H1 (cell line): ENCODE measurements around the gene TNFAIP8L3. TPM values are rescaled to one million over a fixed set of nuclear protein-coding genes. Genes with fewer than 3 reads are reported as not detected.

ENCODE experiments used
- CTCF ChIA-PET: fragments of 300-600 bp; sonication (Branson Sonifier 250); formaldehyde crosslinking; loops from one replicate; lab custom pipeline; 2021; ENCODE audit not compliant: partially characterized antibody; lab: Charles Lee
- POLR2A ChIA-PET: fragments of 300-600 bp; sonication (Branson Sonifier 250); formaldehyde crosslinking; loops from one replicate; lab custom pipeline; 2021; ENCODE audit warnings: inconsistent platforms; ENCODE audit not compliant: partially characterized antibody; lab: Charles Lee
- DNase-seq, 2 experiments: peaks; one replicate each; pipeline versions ENCODE4 v3.0.0 to v3.0.0-alpha.2; 2010 to 2022; ENCODE audit warnings: low spot score in 2 of 2, low read depth in 1 of 2, mixed read lengths in 1 of 2
- FAIRE-seq: peaks from 2 replicates; lab custom pipeline; 2011; peaks lifted over from hg19 to GRCh38; lab: Jason Lieb, UNC
- H2AFZ ChIP-seq: 2 replicates; pipeline ENCODE4 v1.8.1; 2012; ENCODE audit warnings: low read length, inconsistent platforms
- H2AK5ac ChIP-seq: 2 replicates; pipeline ENCODE4 v1.6.1; 2013; ENCODE audit warnings: low read depth, low read length
- H2BK120ac ChIP-seq: replicated peaks from 2 replicates; pipeline ENCODE3; 2013; ENCODE audit warnings: low read depth, low read length, inconsistent platforms
- H2BK12ac ChIP-seq: 2 replicates; pipeline ENCODE4 v1.6.1; 2013; ENCODE audit warnings: low read depth, low read length
- H2BK15ac ChIP-seq: 2 replicates; pipeline ENCODE4 v1.6.1; 2013; ENCODE audit warnings: low read length
- H2BK20ac ChIP-seq: 2 replicates; pipeline ENCODE4 v1.6.1; 2013; ENCODE audit warnings: low read length
- H2BK5ac ChIP-seq: 2 replicates; pipeline ENCODE4 v1.6.1; 2013; ENCODE audit warnings: low read depth, low read length
- H3K14ac ChIP-seq: 2 replicates; pipeline ENCODE4 v1.6.1; 2013; ENCODE audit warnings: inconsistent platforms; ENCODE audit not compliant: insufficient read length
- H3K18ac ChIP-seq: 2 replicates; pipeline ENCODE4 v1.6.1; 2013; ENCODE audit warnings: low read length; ENCODE audit errors: extremely low read depth
- H3K23ac ChIP-seq: 2 replicates; pipeline ENCODE4 v1.6.1; 2013; ENCODE audit warnings: inconsistent platforms; ENCODE audit not compliant: insufficient read length
- H3K23me2 ChIP-seq: 2 replicates; pipeline ENCODE4 v1.6.1; 2013; ENCODE audit warnings: low read depth, low read length
- H3K27ac ChIP-seq: 2 replicates; pipeline ENCODE4 v1.6.1; 2011; ENCODE audit warnings: low read depth, low read length, inconsistent platforms
- H3K27me3 ChIP-seq, 4 experiments: replicated peaks in 1 of 4; 1 replicate in 1 of 4; 2 replicates in 3 of 4; pipeline versions ENCODE4 v1.6.1 to v1.8.1; 2011 to 2013; ENCODE audit warnings: low read length in 3 of 4, mild to moderate bottlenecking in 3 of 4, inconsistent platforms in 2 of 4, mixed read lengths in 2 of 4, moderate library complexity in 1 of 4; ENCODE audit not compliant: control insufficient read depth in 3 of 4, insufficient read depth in 3 of 4; ENCODE audit errors: extremely low read depth in 1 of 4
- H3K36me3 ChIP-seq, 4 experiments: 2 replicates each; pipeline versions ENCODE4 v1.6.1 to v1.8.1; 2011 to 2013; ENCODE audit warnings: mild to moderate bottlenecking in 4 of 4, low read length in 3 of 4, moderate library complexity in 2 of 4, control low read depth in 1 of 4, inconsistent platforms in 1 of 4; ENCODE audit not compliant: insufficient read depth in 4 of 4, control insufficient read depth in 2 of 4
- H3K4ac ChIP-seq: replicated peaks from 2 replicates; pipeline ENCODE3; 2013; ENCODE audit warnings: low read length, low read depth, mixed read lengths, inconsistent platforms; ENCODE audit not compliant: insufficient read length
- H3K4me1 ChIP-seq, 4 experiments: replicated peaks in 1 of 4; 1 replicate in 1 of 4; 2 replicates in 3 of 4; pipeline versions ENCODE4 v1.6.1 to v1.8.1; 2011 to 2013; ENCODE audit warnings: low read length in 3 of 4, inconsistent platforms in 2 of 4, mixed read lengths in 1 of 4; ENCODE audit not compliant: insufficient read depth in 4 of 4, control insufficient read depth in 3 of 4
- H3K4me2 ChIP-seq, 2 experiments: 2 replicates each; pipeline versions ENCODE4 v1.6.1 to v1.8.1; 2011 to 2013; ENCODE audit warnings: low read depth in 2 of 2, low read length in 2 of 2, control low read depth in 1 of 2, inconsistent platforms in 1 of 2, mild to moderate bottlenecking in 1 of 2; ENCODE audit not compliant: insufficient read depth in 1 of 2
- H3K4me3 ChIP-seq, 4 experiments: fragments of 200-600, 300-600 bp in 1 of 4; sonication (generic), shearing (Covaris generic), sonication (Bioruptor Twin) in 1 of 4; 2 replicates each; pipeline versions ENCODE4 v1.5.1 to v1.8.1; 2011 to 2016; ENCODE audit warnings: low read length in 4 of 4, low read depth in 3 of 4, control low read depth in 2 of 4, inconsistent platforms in 2 of 4, mild to moderate bottlenecking in 2 of 4, mixed read lengths in 1 of 4, moderate library complexity in 1 of 4; ENCODE audit not compliant: insufficient read depth in 2 of 4; ENCODE audit errors: extremely low read depth in 1 of 4
- H3K56ac ChIP-seq: replicated peaks from 2 replicates; pipeline ENCODE3; 2013; ENCODE audit warnings: low read depth, mild to moderate bottlenecking, mixed read lengths, low read length, inconsistent platforms; ENCODE audit not compliant: insufficient read length
- H3K79me1 ChIP-seq: 2 replicates; pipeline ENCODE4 v1.6.1; 2013; ENCODE audit warnings: low read depth, low read length, control low read depth
- H3K79me2 ChIP-seq, 2 experiments: 2 replicates each; pipeline versions ENCODE4 v1.6.1 to v1.8.1; 2012 to 2013; ENCODE audit warnings: low read length in 2 of 2, mild to moderate bottlenecking in 2 of 2, inconsistent platforms in 1 of 2; ENCODE audit not compliant: insufficient read depth in 2 of 2, control insufficient read depth in 1 of 2
- H3K9ac ChIP-seq, 4 experiments: replicated peaks in 1 of 4; 1 replicate in 1 of 4; 2 replicates in 3 of 4; pipeline versions ENCODE4 v1.6.1 to v1.8.1; 2011 to 2013; ENCODE audit warnings: low read depth in 3 of 4, low read length in 3 of 4, control low read depth in 2 of 4, mild to moderate bottlenecking in 2 of 4, moderate library complexity in 2 of 4, inconsistent platforms in 1 of 4; ENCODE audit errors: extremely low read depth in 1 of 4
- H3K9me3 ChIP-seq, 2 experiments: 2 replicates each; pipeline versions ENCODE4 v1.6.1 to v1.8.1; 2012 to 2013; ENCODE audit warnings: mild to moderate bottlenecking in 2 of 2, moderate library complexity in 2 of 2, control low read depth in 1 of 2, inconsistent platforms in 1 of 2, low read depth in 1 of 2, low read length in 1 of 2, mixed read lengths in 1 of 2; ENCODE audit not compliant: insufficient read depth in 2 of 2
- H4K20me1 ChIP-seq, 2 experiments: replicated peaks in 1 of 2; 2 replicates each; pipeline versions ENCODE3 to v1.8.1; 2011 to 2013; ENCODE audit warnings: inconsistent platforms in 2 of 2, low read length in 2 of 2, mild to moderate bottlenecking in 1 of 2; ENCODE audit not compliant: insufficient read depth in 2 of 2, control insufficient read depth in 1 of 2
- H4K5ac ChIP-seq: 2 replicates; pipeline ENCODE4 v1.6.1; 2013; ENCODE audit warnings: low read length, low read depth, mixed read lengths, inconsistent platforms; ENCODE audit not compliant: insufficient read length
- H4K8ac ChIP-seq: 2 replicates; pipeline ENCODE4 v1.8.0; 2013; ENCODE audit warnings: mild to moderate bottlenecking, moderate library complexity, low read length, inconsistent platforms; ENCODE audit not compliant: insufficient read depth; ENCODE audit errors: extremely low read depth
- H4K91ac ChIP-seq: replicated peaks from 2 replicates; pipeline ENCODE3; 2013; ENCODE audit warnings: low read length, mixed read lengths, inconsistent platforms; ENCODE audit not compliant: insufficient read length
- BACH1 ChIP-seq: IDR thresholded peaks from 2 replicates; pipeline ENCODE4 v1.6.1; 2012; ENCODE audit warnings: low read length, improper control_type of control experiment
- CTBP2 ChIP-seq: IDR thresholded peaks from 2 replicates; pipeline ENCODE4 v1.7.0; 2011; ENCODE audit warnings: borderline replicate concordance, mild to moderate bottlenecking, moderate library complexity, mixed read lengths, low read length; ENCODE audit not compliant: insufficient read depth, insufficient read length
- EP300 ChIP-seq, 2 experiments: IDR thresholded peaks; 1 replicate in 1 of 2; 2 replicates in 1 of 2; pipeline ENCODE4 v1.6.1; 2011 to 2012; ENCODE audit warnings: low read depth in 2 of 2, low read length in 2 of 2, mild to moderate bottlenecking in 2 of 2, borderline replicate concordance in 1 of 2, inconsistent platforms in 1 of 2, moderate library complexity in 1 of 2
- JUN ChIP-seq: IDR thresholded peaks from 2 replicates; pipeline ENCODE4 v1.6.1; 2011; ENCODE audit warnings: low read depth, mild to moderate bottlenecking, improper control_type of control experiment, low read length
- KDM1A ChIP-seq: fragments of 200-600, 300-600 bp; sonication (generic); IDR thresholded peaks from 2 replicates; pipeline ENCODE4 v1.7.1; 2016; ENCODE audit warnings: mild to moderate bottlenecking, low read length, borderline replicate concordance
- MAFK ChIP-seq: IDR thresholded peaks from 2 replicates; pipeline ENCODE4 v1.6.1; 2012; ENCODE audit warnings: low read depth, mild to moderate bottlenecking, improper control_type of control experiment, low read length
- NANOG ChIP-seq: IDR thresholded peaks from 2 replicates; pipeline ENCODE4 v1.6.1; 2011; ENCODE audit warnings: low read length, low read depth, mild to moderate bottlenecking, inconsistent platforms; ENCODE audit not compliant: insufficient read depth, poor library complexity, severe bottlenecking
- NRF1 ChIP-seq: IDR thresholded peaks from 2 replicates; pipeline ENCODE4 v1.6.1; 2011; ENCODE audit warnings: mild to moderate bottlenecking, low read depth, low read length, improper control_type of control experiment
- POU5F1 ChIP-seq: IDR thresholded peaks from 2 replicates; pipeline ENCODE4 v1.6.1; 2011; ENCODE audit warnings: low read depth, mild to moderate bottlenecking, low read length, moderate library complexity
- RAD21 ChIP-seq, 2 experiments: IDR thresholded peaks in 1 of 2; conservative IDR thresholded peaks in 1 of 2; 2 replicates each; pipeline ENCODE4 v1.6.1; 2011; ENCODE audit warnings: low read depth in 2 of 2, low read length in 2 of 2, improper control_type of control experiment in 1 of 2, inconsistent platforms in 1 of 2, mild to moderate bottlenecking in 1 of 2, moderate library complexity in 1 of 2
- SIX5 ChIP-seq: IDR thresholded peaks from 2 replicates; pipeline ENCODE4 v1.6.1; 2011; ENCODE audit warnings: mild to moderate bottlenecking, low read depth, low read length
- SP1 ChIP-seq: IDR thresholded peaks from 2 replicates; pipeline ENCODE4 v1.6.1; 2011; ENCODE audit warnings: low read depth, low read length
- SUZ12 ChIP-seq: fragments of 200-600 bp; sonication (generic); IDR thresholded peaks from 2 replicates; pipeline ENCODE4 v1.6.1; 2012; ENCODE audit warnings: mild to moderate bottlenecking, inconsistent platforms, low read length, moderate library complexity, mixed read lengths
- YY1 ChIP-seq: IDR thresholded peaks from 2 replicates; pipeline ENCODE4 v1.6.1; 2011; ENCODE audit warnings: low read depth, mild to moderate bottlenecking, low read length
- WGBS, 2 experiments: shearing (Covaris generic) in 1 of 2; methylation state at CpG; one replicate each; pipeline versions ENCODE4 v1.1.6 to v1.1.7; 2013 to 2015; ENCODE audit warnings: low lambda C conversion rate in 2 of 2, mixed read lengths in 2 of 2, inconsistent platforms in 1 of 2, low coverage in 1 of 2, missing lambda C conversion rate in 1 of 2; ENCODE audit not compliant: insufficient replicate concordance in 2 of 2, insufficient coverage in 1 of 2, insufficient read length in 1 of 2; ENCODE audit errors: extremely low coverage in 1 of 2, missing lambda C conversion rate in 1 of 2; 5-methylcytosine and 5-hydroxymethylcytosine counted together
- polyA plus RNA-seq, 7 experiments: library from polyadenylated mRNA; depleted of rRNA in 3 of 7; stranded (reverse) in 5 of 7; unstranded in 2 of 7; fragments of >200 nt in 5 of 7; fragments of 200-250 nt in 2 of 7; gene quantifications; 1 replicate in 5 of 7; 2 replicates in 1 of 7; 4 replicates in 1 of 7; pipeline versions ENCODE4 v1.2.1 to v1.2.3, GENCODE V29; 2011 to 2013; ENCODE audit warnings: missing spikeins in 2 of 7, mixed read lengths in 2 of 7
- total RNA-seq: library from RNA; stranded (reverse); fragmentation: NEBNext Ultra II Directional; extraction: Animal tissue kit (Norgen Biotek cat#: 25700); gene quantifications from 2 replicates; pipeline ENCODE4 v1.2.1, GENCODE V29; 2021

Gene TNFAIP8L3
- total and polyA plus RNA-seq, 2 of the 8 experiments (the other 6 are each of a cell fraction or from before 2014, with no cell fraction given) = 0.23 to 0.67 TPM

DNA sequence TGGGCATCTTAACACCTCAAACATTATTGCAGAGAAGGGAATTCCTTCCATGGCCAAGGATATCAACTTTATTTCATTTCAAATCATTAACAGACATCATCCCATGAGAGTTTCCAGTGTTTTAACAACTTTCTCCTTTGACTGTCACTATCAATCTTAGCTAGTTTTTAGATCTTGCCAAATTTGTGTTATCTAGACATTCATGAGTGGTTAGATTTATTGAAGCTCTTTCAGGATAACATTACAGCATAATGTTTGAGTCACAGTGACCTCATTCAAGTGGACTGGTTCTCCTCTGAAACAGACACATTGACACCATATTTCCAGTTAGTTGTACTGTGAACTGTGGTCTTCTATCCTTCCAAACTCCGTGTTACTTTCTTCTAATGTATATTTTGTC, 8.6 kb upstream of the TNFAIP8L3 start:
- no peak for TF ChIP-seq CTBP2
- TF ChIP-seq SUZ12 = no peak
- TF ChIP-seq NANOG = no peak
- TF ChIP-seq YY1 = no peak
- no peak for TF ChIP-seq KDM1A
- no peak for TF ChIP-seq POU5F1
- no peak for TF ChIP-seq SIX5
- TF ChIP-seq MAFK = no peak
- no peak for TF ChIP-seq EP300 (IDR thresholded peaks at IDR 0.05; ENCODE audit: borderline replicate concordance in 1 of 2, low read depth in 2 of 2, low read length in 2 of 2)
- TF ChIP-seq BACH1 = no peak
- no peak for TF ChIP-seq JUN
- no peak for TF ChIP-seq NRF1
- TF ChIP-seq RAD21 (IDR thresholded peaks at IDR 0.05 in 1 of 2, conservative IDR thresholded peaks at IDR 0.05 in 1 of 2; ENCODE audit: low read depth in 2 of 2, low read length in 2 of 2) = no peak
- TF ChIP-seq SP1 = no peak
- TF ChIP-seq, all 59 proteins: peak for 0
- H3K23ac ChIP-seq = no peak overlapping the region
- no peak overlapping the region for H2BK5ac ChIP-seq
- H2AK5ac ChIP-seq = no peak overlapping the region
- H2BK12ac ChIP-seq = no peak overlapping the region
- H3K4me2 ChIP-seq = no peak overlapping the region
- H3K4me3 ChIP-seq = no peak overlapping the region
- no peaks in the 10 kb centered on the region for H3K27me3 ChIP-seq
- no peaks in the 10 kb centered on the region for H3K4me1 ChIP-seq
- WGBS, 2 experiments = 86% methylated on average over 1 of the region's 1 CpG; no CpG with 5 or more reads in 1 of the 2 experiments
- H3K79me2 ChIP-seq = no peaks in the 10 kb centered on the region
- no peaks in the 10 kb centered on the region for H3K79me1 ChIP-seq
- ChIA-PET CTCF (no interaction called here), POLR2A (no interaction called here)
- no peak overlapping the region for H3K9ac ChIP-seq
- no peak overlapping the region for H2BK20ac ChIP-seq
- H3K27ac ChIP-seq = no peak overlapping the region
- H3K56ac ChIP-seq = no peak overlapping the region
- H3K23me2 ChIP-seq = no peaks in the 10 kb centered on the region
- peaks cover 0 to 3% of the 10 kb centered on the region in 2 experiments for H4K20me1 ChIP-seq
- no peak overlapping the region for H2BK120ac ChIP-seq
- no peak overlapping the region for H3K14ac ChIP-seq
- FAIRE-seq = no peak
- DNase-seq = no peak
- H3K9me3 ChIP-seq = no peaks in the 10 kb centered on the region
- no peak overlapping the region for H3K4ac ChIP-seq
- no peaks in the 10 kb centered on the region for H3K36me3 ChIP-seq
- no peak overlapping the region for H2AFZ ChIP-seq
- H4K5ac ChIP-seq = no peak overlapping the region
- H4K8ac ChIP-seq = no peak overlapping the region
- no peak overlapping the region for H2BK15ac ChIP-seq
- no peak overlapping the region for H3K18ac ChIP-seq
- H4K91ac ChIP-seq = no peak overlapping the region
